Medulla oblongata (tissue), 1 donor: ENCODE measurements around the gene ATAD1.

ENCODE experiments used
- DNase-seq: peaks from one replicate; pipeline ENCODE4 v3.0.0-alpha.2; 2015; ENCODE audit errors: extremely low spot score

The ATAD1 gene

GRCh38 chr10:87715552-87716347 lies 102.3 kb downstream of the ATAD1 start:
- DNase-seq = no peak

DNA sequence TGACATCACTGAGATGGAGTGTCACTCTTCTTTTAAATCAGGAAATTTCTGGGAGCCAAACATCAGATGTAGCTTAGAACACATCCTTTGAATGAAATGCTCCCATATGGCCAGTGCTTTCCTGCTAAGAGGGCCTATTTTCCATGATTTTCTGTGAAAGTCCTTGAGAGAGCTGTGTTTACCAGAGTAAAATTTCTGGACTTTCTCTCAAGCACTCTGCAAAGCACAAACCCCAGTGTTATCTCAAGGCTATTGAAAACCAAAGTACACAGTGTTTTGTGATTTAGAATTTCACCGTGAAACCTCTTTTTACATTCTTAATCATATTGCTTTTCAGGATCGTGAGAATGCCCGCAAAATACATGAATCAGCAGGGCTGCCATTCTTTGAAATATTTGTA lies 104.3 kb downstream of the ATAD1 start:
- no peak for DNase-seq

DNA sequence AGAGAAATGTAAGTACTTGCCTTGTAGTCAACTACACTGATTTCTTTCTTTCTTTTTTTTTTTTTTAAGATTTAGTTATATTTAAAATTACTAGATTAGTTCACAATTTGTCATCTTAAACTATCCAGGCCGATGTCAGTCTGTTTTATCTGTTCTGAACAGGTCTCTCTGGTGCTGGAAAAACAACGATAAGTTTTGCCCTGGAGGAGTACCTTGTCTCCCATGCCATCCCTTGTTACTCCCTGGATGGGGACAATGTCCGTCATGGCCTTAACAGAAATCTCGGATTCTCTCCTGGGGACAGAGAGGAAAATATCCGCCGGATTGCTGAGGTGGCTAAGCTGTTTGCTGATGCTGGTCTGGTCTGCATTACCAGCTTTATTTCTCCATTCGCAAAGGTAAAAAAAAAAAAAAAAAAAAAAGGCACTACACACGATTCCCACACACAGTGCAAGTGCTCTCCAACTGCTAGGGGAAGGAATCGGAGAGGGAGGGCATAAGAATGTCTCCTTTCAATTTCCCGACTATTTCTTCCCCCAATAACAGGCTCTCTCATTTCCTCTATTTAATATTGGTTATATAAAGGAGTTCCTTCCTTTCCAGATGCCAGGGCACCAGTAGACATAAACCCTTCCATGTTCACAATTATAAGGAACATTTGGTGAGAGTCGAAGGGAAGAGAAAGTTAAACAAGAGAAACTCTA lies 105.0 kb downstream of the ATAD1 start:
- peak; percentile 3 for DNase-seq

- no peak for DNase-seq
Observed at GRCh38 chr10:87707254-87707653, 110.8 kb downstream of the ATAD1 start.

- DNase-seq = no peak
Observed at GRCh38 chr10:87706731-87707130, 111.3 kb downstream of the ATAD1 start.

GRCh38 chr10:87705339-87705738 lies 112.7 kb downstream of the ATAD1 start:
- no peak for DNase-seq

- no peak for DNase-seq
Observed at GRCh38 chr10:87703771-87704170, 114.3 kb downstream of the ATAD1 start.

DNA sequence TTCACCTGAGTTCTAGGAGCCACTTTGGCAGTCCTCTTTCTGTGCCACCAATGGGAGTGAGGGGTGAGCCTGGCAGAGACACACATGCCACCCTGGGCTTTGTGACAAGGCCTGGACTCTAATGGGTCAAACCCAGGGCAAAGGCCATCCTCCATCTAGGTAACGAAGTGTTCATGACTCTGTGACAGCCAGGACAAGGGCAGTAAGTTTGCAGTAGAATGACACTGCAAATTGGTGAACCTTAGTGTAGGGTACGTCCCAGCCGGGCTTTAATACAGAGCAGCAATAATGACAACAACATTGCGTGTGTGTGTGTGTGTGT lies 115.1 kb downstream of the ATAD1 start:
- DNase-seq = no peak

GRCh38 chr10:87702260-87702972 lies 115.6 kb downstream of the ATAD1 start:
- DNase-seq = no peak
